IMR-90 (cell line): ENCODE data around the gene EML4. TPM values are rescaled to one million over a fixed set of nuclear protein-coding genes. Genes with fewer than 3 reads are reported as not detected.
A peak's percentile ranks its signal among the peaks of the same experiment; 100 is the strongest.

ENCODE experiments used
- ATAC-seq: fragments of 200-7000 bp; cut with Tn5 transposase; 2 replicates; pipeline ENCODE4 v1.9.1; 2020; ENCODE audit warnings: low read depth, mild to moderate bottlenecking, moderate library complexity
- BruUV-seq: library from RNA; stranded (reverse); fragments of 400-500 nt; replicated peaks from 2 replicates; lab custom pipeline; 2021; lab: Mats Ljungman, UMichigan
- CTCF ChIA-PET: fragments of 300-600 bp; formaldehyde crosslinking; extraction: SDS; loops from one replicate; lab custom pipeline; 2021; ENCODE audit warnings: antibody characterized with exemption; lab: Yijun Ruan, JAX
- POLR2A ChIA-PET: fragments of 300-600 bp; sonication (Branson Sonifier 250); formaldehyde crosslinking; loops from one replicate; lab custom pipeline; 2022; ENCODE audit warnings: antibody characterized with exemption; ENCODE audit not compliant: unreplicated experiment; lab: Charles Lee
- DNase-seq: peaks from one replicate; pipeline ENCODE4 v3.0.0; 2013
- H2AFZ ChIP-seq: replicated peaks from 2 replicates; pipeline ENCODE3; 2013; ENCODE audit warnings: low read length, mild to moderate bottlenecking; ENCODE audit not compliant: poor library complexity
- H2AK5ac ChIP-seq: 2 replicates; pipeline ENCODE4 v1.6.1; 2013; ENCODE audit warnings: low read depth, low read length, inconsistent platforms
- H2AK9ac ChIP-seq: replicated peaks from 2 replicates; pipeline ENCODE3; 2013; ENCODE audit warnings: mild to moderate bottlenecking, low read depth, low read length, moderate library complexity; ENCODE audit not compliant: poor library complexity
- H2BK120ac ChIP-seq: 2 replicates; pipeline ENCODE4 v1.6.1; 2013; ENCODE audit warnings: low read depth, low read length, inconsistent platforms
- H2BK15ac ChIP-seq: 3 replicates; pipeline ENCODE4 v1.6.1; 2013; ENCODE audit warnings: low read depth, low read length, inconsistent platforms
- H2BK20ac ChIP-seq: 2 replicates; pipeline ENCODE4 v1.6.1; 2013; ENCODE audit warnings: low read depth, mild to moderate bottlenecking, inconsistent platforms, low read length, moderate library complexity
- H2BK5ac ChIP-seq: 2 replicates; pipeline ENCODE4 v1.6.1; 2013; ENCODE audit warnings: mild to moderate bottlenecking, low read depth, low read length, inconsistent platforms; ENCODE audit not compliant: poor library complexity, severe bottlenecking
- H3K14ac ChIP-seq: replicated peaks from 2 replicates; pipeline ENCODE4 v1.6.1; 2013; ENCODE audit warnings: low read depth, low read length, inconsistent platforms
- H3K18ac ChIP-seq: 2 replicates; pipeline ENCODE4 v1.6.1; 2013; ENCODE audit warnings: low read depth, low read length, control low read depth
- H3K23ac ChIP-seq: 2 replicates; pipeline ENCODE4 v1.6.1; 2013; ENCODE audit warnings: low read depth, low read length, inconsistent platforms
- H3K27ac ChIP-seq: 2 replicates; pipeline ENCODE4 v1.5.1; 2013; ENCODE audit warnings: mild to moderate bottlenecking, control low read depth, low read length; ENCODE audit not compliant: insufficient read depth
- H3K27me3 ChIP-seq: 2 replicates; pipeline ENCODE4 v1.6.1; 2013; ENCODE audit warnings: low read length; ENCODE audit not compliant: control insufficient read depth, insufficient read depth
- H3K36me3 ChIP-seq: 2 replicates; pipeline ENCODE4 v1.6.1; 2013; ENCODE audit warnings: low read length, mixed read lengths; ENCODE audit not compliant: control insufficient read depth, insufficient read depth
- H3K4ac ChIP-seq: 2 replicates; pipeline ENCODE4 v1.6.1; 2013; ENCODE audit warnings: low read depth, low read length, inconsistent platforms
- H3K4me1 ChIP-seq: 2 replicates; pipeline ENCODE4 v1.6.1; 2013; ENCODE audit warnings: low read length, mixed read lengths; ENCODE audit not compliant: control insufficient read depth, insufficient read depth
- H3K4me2 ChIP-seq: 2 replicates; pipeline ENCODE4 v1.6.1; 2013; ENCODE audit warnings: low read depth, mild to moderate bottlenecking, control low read depth, low read length, moderate library complexity
- H3K4me3 ChIP-seq: 2 replicates; pipeline ENCODE4 v1.5.1; 2013; ENCODE audit warnings: low read depth, mild to moderate bottlenecking, control low read depth, low read length, moderate library complexity; ENCODE audit not compliant: insufficient read depth
- H3K56ac ChIP-seq: 2 replicates; pipeline ENCODE4 v1.6.1; 2013; ENCODE audit warnings: low read length, inconsistent platforms; ENCODE audit not compliant: insufficient read depth; ENCODE audit errors: extremely low read depth
- H3K79me1 ChIP-seq, 2 experiments: 2 replicates each; pipeline ENCODE4 v1.6.1; 2013; ENCODE audit warnings: low read length in 2 of 2, inconsistent platforms in 1 of 2, low read depth in 1 of 2
- H3K9ac ChIP-seq: 2 replicates; pipeline ENCODE4 v1.6.1; 2013; ENCODE audit warnings: low read depth, low read length, control low read depth
- H3K9me1 ChIP-seq: 2 replicates; pipeline ENCODE4 v1.6.1; 2013; ENCODE audit warnings: low read length, inconsistent platforms; ENCODE audit not compliant: insufficient read depth
- H3K9me3 ChIP-seq: 2 replicates; pipeline ENCODE4 v1.6.1; 2013; ENCODE audit warnings: low read length; ENCODE audit not compliant: control insufficient read depth, insufficient read depth
- H4K20me1 ChIP-seq: 2 replicates; pipeline ENCODE4 v1.6.1; 2013; ENCODE audit warnings: low read length, inconsistent platforms; ENCODE audit not compliant: insufficient read depth
- H4K5ac ChIP-seq: 2 replicates; pipeline ENCODE4 v1.6.1; 2013; ENCODE audit warnings: mild to moderate bottlenecking, low read depth, low read length, control low read depth
- H4K8ac ChIP-seq, 2 experiments: 2 replicates each; pipeline ENCODE4 v1.6.1; 2013; ENCODE audit warnings: low read depth in 2 of 2, low read length in 2 of 2, control low read depth in 1 of 2, inconsistent platforms in 1 of 2
- H4K91ac ChIP-seq: 2 replicates; pipeline ENCODE4 v1.6.1; 2013; ENCODE audit warnings: low read depth, low read length, inconsistent platforms; ENCODE audit not compliant: insufficient read depth
- CEBPB ChIP-seq: IDR thresholded peaks from 2 replicates; pipeline ENCODE4 v1.6.1; 2012; ENCODE audit warnings: low read depth, low read length, improper control_type of control experiment
- FOS ChIP-seq: fragments of 150-350 bp; IDR thresholded peaks from 2 replicates; pipeline ENCODE4 v1.6.1; 2016; ENCODE audit warnings: low read depth, low read length
- RCOR1 ChIP-seq: IDR thresholded peaks from 2 replicates; pipeline ENCODE4 v1.6.1; 2012; ENCODE audit warnings: mild to moderate bottlenecking, low read length, improper control_type of control experiment; ENCODE audit not compliant: insufficient replicate concordance
- RFX5 ChIP-seq: IDR thresholded peaks from 2 replicates; pipeline ENCODE4 v1.8.0; 2012; ENCODE audit warnings: low read depth, mild to moderate bottlenecking, low read length, moderate library complexity
- WGBS, 2 experiments: methylation state at CpG; one replicate each; pipeline versions ENCODE4 v1.1.5 to v1.1.7; 2013; ENCODE audit warnings: missing lambda C conversion rate in 2 of 2; ENCODE audit not compliant: insufficient read length in 1 of 2; ENCODE audit errors: extremely low coverage in 2 of 2; 5-methylcytosine and 5-hydroxymethylcytosine counted together
- dilution Hi-C: fragments of 300-500 bp; cut with HindIII; formaldehyde crosslinking; loops from one replicate; pipeline ENCODE4 v1.14.3; 2018; ENCODE audit warnings: low sequenced_read_pairs; ENCODE audit not compliant: unreplicated experiment
- in situ Hi-C: fragments of 300-500 bp; cut with MboI; formaldehyde crosslinking; loops from 3 replicates; pipeline ENCODE4 v1.14.3; 2019; ENCODE audit warnings: low sequenced_read_pairs, inconsistent platforms, mixed read lengths
- intact Hi-C: fragments of 100-400 bp; cut with micrococcal nuclease; formaldehyde crosslinking; loops from 2 replicates; pipeline ENCODE4 v1.10.0; 2022
- polyA plus RNA-seq, 3 experiments: library from polyadenylated mRNA; depleted of rRNA; stranded (reverse); fragments of >200 nt; gene quantifications; 2 replicates each; pipeline ENCODE4 v1.2.3, GENCODE V29; 2012; ENCODE audit warnings: low replicate concordance in 1 of 3
- total RNA-seq: library from RNA; depleted of rRNA; stranded (reverse); fragments of >200 nt; gene quantifications from 2 replicates; pipeline ENCODE4 v1.2.3, GENCODE V29; 2012

The EML4 gene
- total and polyA plus RNA-seq, 2 of the 4 experiments (the other 2 are of a cell fraction), result 29.7 to 73.7 TPM

GRCh38 chr2:42142547-42143184, 26.5 kb upstream of the EML4 start:
- Histone ChIP-seq H2BK5ac (peak overlapping the region; percentile 89), H4K8ac (peak overlapping the region; percentile 68 to 92), H2AK5ac (peak overlapping the region; percentile 92), H3K36me3 (no peaks in the 10 kb centered on the region), H2BK15ac (peak overlapping the region; percentile 81; the same call in 2 of the 3 replicates), H3K14ac (peak overlapping the region; percentile 16), H3K18ac (peak overlapping the region; percentile 52), H3K9me1 (peaks cover 11% of the 10 kb centered on the region), H4K20me1 (no peaks in the 10 kb centered on the region), H3K56ac (peak overlapping the region; percentile 82), H3K4me3 (peak overlapping the region; percentile 28; the same call in 1 of the 2 replicates), H4K91ac (peak overlapping the region; percentile 87), H3K27me3 (no peaks in the 10 kb centered on the region), H3K4ac (peak overlapping the region; percentile 92), H3K27ac (peak overlapping the region; percentile 83), H2BK120ac (peak overlapping the region; percentile 54), H3K79me1 (no peaks in the 10 kb centered on the region), H3K23ac (peak overlapping the region; percentile 81; the same call in 1 of the 2 replicates), H4K5ac (peak overlapping the region; percentile 46), H3K4me1 (peaks cover 26% of the 10 kb centered on the region), H2BK20ac (peak overlapping the region; percentile 76), H3K9ac (peak overlapping the region; percentile 64), H3K4me2 (peak overlapping the region; percentile 77), H2AK9ac (peak overlapping the region; percentile 69), H3K9me3 (peaks cover 3% of the 10 kb centered on the region; the same call in 1 of the 2 replicates), H2AFZ (peak overlapping the region; percentile 78)
- 100% methylated on average over 1 of the region's 9 CpGs; no CpG with 5 or more reads in 1 of the 2 experiments for WGBS, 2 experiments
- DNase-seq (peak; percentile 50), ATAC-seq (peak; percentile 13)
- TF ChIP-seq RCOR1 (no peak), RFX5 (no peak), CEBPB (peak; percentile 84), FOS (no peak)
- in situ Hi-C loops (no loop called here), intact Hi-C loops (loop anchor here (2.0 kb wide), 1 partner anchor 28 kb away; no protein-coding TSS in a partner anchor), dilution Hi-C loops (no loop called here)
- no TSS peak for BruUV-seq
- ChIA-PET CTCF (interaction anchor here (0.8 to 1.5 kb wide), 4 partner anchors 47 to 97 kb away, joined by 3 to 5 read pairs (median 4); no protein-coding TSS in a partner anchor), POLR2A (no interaction called here)
